Esophagus muscularis mucosa (tissue), 3 donors: Measurements from ENCODE around the gene POSTN.

Source experiments
- POLR2A ChIP-seq: fragments of 450-650 bp; IDR thresholded peaks from one replicate; pipeline ENCODE4 v1.6.1; 2017; ENCODE audit warnings: antibody characterized with exemption, moderate library complexity, mild to moderate bottlenecking, low read depth
- POLR2AphosphoS5 ChIP-seq, 2 donors: sonication (generic); formaldehyde crosslinking; IDR thresholded peaks; one replicate each; pipeline ENCODE4 v1.6.1; 2017; ENCODE audit warnings: antibody characterized with exemption in 2 of 2
- TF ChIP-seq, protein P1 (sequence below), 3 experiments: fragments of 200-600 bp in 2 of 3; fragments of 450-650 bp in 1 of 3; sonication (generic) in 2 of 3; IDR thresholded peaks; one replicate each; pipeline ENCODE4 v1.5.1; 2017 to 2019; ENCODE audit warnings: antibody characterized with exemption in 3 of 3, mild to moderate bottlenecking in 2 of 3, moderate library complexity in 1 of 3

DNA sequence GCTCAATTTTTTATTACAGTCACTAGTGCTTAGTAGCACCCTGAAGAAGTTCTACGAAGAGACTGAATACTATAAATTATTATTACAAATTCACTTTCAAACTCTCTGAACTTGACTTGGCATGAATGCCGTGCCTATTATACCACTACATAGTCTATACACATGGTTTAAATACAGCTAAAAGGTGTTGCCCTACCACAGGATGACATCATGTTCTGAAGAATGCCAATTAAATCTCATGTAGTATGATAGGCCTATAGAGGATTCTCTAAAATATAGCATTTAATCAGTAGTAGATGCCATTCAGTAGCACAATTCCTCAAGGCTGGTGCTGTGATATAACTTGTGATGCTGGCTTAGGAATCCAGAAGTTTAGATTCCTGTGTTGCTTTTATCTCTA, 16.7 kb upstream of the POSTN start:
- TF ChIP-seq, protein P1, sequence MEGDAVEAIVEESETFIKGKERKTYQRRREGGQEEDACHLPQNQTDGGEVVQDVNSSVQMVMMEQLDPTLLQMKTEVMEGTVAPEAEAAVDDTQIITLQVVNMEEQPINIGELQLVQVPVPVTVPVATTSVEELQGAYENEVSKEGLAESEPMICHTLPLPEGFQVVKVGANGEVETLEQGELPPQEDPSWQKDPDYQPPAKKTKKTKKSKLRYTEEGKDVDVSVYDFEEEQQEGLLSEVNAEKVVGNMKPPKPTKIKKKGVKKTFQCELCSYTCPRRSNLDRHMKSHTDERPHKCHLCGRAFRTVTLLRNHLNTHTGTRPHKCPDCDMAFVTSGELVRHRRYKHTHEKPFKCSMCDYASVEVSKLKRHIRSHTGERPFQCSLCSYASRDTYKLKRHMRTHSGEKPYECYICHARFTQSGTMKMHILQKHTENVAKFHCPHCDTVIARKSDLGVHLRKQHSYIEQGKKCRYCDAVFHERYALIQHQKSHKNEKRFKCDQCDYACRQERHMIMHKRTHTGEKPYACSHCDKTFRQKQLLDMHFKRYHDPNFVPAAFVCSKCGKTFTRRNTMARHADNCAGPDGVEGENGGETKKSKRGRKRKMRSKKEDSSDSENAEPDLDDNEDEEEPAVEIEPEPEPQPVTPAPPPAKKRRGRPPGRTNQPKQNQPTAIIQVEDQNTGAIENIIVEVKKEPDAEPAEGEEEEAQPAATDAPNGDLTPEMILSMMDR (IDR thresholded peaks at IDR 0.05): no peak
- no peak for TF ChIP-seq POLR2A
- TF ChIP-seq POLR2AphosphoS5 (IDR thresholded peaks at IDR 0.05): no peak
